Measurements from ENCODE around the gene NOP16. TPM values are rescaled to one million over a fixed set of nuclear protein-coding genes. Genes with fewer than 3 reads are reported as not detected.
A peak's percentile ranks its signal among the peaks of the same experiment; 100 is the strongest.

NOP16 gene
- 22.6 TPM for total RNA-seq
- long read RNA-seq, transcript NOP16-207 (5 exons, 1,258 nt) = major isoform, 8 of 9 reads
- long read RNA-seq, partial matches to known transcripts = 0 of 9 reads
- long read RNA-seq, other reads (novel, unspliced or antisense) = 0 of 9 reads

GRCh38 chr5:176388444-176389134 is at the start of gene NOP16, which contains the start of gene HIGD2A:
TSS of gene NOP16 (minus strand) at chr5:176388598. CDS start at chr5:176388539, 59 bp downstream.
TSS of gene HIGD2A (plus strand) at chr5:176388751. CDS start at chr5:176388820, 69 bp downstream.
- ATAC-seq (peak; percentile 97), DNase-seq (ENCODE audit: missing footprints) (peak; percentile 100)
- intact Hi-C loops (cut with DNase I) = loop anchor here (2.0 kb wide), 3 partner anchors 22 to 60 kb away; partner anchors contain the start of genes CLTB and FAF2

- DNase-seq (ENCODE audit: missing footprints) (no peak), ATAC-seq (no peak)
- intact Hi-C loops (cut with DNase I) = no loop called here
These were observed 48.3 kb upstream of the NOP16 start for GRCh38 chr5:176436656-176437055.

- DNase-seq (ENCODE audit: missing footprints) (no peak), ATAC-seq (no peak)
- intact Hi-C loops (cut with DNase I) = no loop called here
These were observed 44.3 kb upstream of the NOP16 start for GRCh38 chr5:176432707-176433106.

DNA sequence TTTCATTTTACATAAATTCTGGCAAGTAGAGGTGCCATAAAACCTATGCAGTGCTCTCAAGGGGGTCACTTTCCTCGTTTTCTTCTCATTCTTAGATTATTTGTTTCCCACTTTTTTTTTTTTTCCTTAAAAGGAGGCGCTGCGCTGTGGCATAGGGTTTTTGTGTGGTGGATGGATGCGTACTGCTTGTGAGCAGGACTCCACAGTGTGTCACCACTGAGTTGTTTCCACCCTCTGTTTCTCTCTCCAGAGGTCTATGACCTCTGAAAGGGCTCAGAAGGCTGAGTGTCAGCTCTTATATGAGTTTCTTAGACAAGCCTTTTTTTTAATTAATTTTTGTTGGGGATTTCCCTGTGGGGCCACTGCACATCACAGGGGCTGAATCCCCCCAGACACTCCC is 41.6 kb upstream of the NOP16 start:
- intact Hi-C loops (cut with DNase I) = no loop called here
- ATAC-seq = no peak

DNA sequence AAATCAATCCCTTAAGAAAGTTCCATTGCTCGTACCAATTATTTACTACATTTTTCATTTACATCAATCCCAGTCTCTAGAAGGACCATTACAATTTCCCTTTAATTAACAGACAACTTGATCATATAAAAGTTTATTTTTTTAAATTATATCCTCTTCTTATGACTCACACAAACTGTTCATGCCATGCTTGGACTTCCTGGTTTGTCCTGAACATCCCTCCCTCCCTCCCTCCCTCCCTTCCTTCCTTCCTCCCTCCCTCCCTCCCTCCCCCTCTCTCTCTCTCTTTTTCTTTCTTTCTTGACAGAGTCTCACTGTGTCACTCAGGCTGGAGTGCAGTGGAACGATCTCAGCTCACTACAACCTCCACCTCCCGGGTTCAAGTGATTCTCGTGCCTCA is 39.6 kb upstream of the NOP16 start:
- intact Hi-C loops (cut with DNase I) = no loop called here
- ATAC-seq = no peak
- no peak for DNase-seq (ENCODE audit: missing footprints)

More for the DNA sequence above, 41.6 kb upstream of the NOP16 start:
- DNase-seq (ENCODE audit: missing footprints) = no peak

DNA sequence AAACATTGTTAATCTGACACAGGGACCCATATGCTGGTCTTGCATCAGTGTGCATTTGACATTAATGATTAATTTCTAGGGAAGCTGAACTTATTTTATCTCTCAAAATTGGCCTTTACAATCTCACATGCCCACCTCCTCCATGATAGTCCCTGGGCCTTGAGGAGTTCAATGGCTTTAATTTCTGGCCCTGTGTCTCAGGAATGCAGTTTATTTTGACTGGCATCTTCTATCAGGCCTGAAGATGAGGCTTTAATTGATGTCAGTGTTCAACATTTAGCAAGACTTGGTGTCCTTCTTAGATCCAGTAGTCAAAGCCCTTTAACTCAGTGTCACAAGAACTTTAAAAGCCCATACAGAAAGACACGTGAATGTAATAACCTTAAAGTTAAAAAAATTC is 38.5 kb upstream of the NOP16 start:
- intact Hi-C loops (cut with DNase I) = no loop called here
- no peak for DNase-seq (ENCODE audit: missing footprints)
- no peak for ATAC-seq

DNA sequence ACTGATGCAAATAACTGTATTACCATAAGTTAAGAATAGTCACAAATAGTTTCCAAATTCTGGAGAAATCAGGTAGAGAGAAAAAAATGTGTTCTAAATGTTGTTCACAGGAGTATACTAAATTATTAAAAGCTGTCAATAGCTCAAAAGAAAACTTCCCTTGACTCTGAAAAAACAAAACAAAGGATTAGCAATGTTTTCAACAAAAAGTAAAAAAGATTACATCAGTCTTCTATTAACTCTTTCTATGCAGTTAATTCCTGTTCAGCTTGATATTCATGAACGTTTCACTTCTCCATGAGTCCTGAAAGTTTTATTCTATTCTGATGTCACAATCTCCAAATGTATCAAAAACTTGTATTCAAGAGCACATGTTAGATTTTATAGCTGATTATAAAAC is 37.4 kb upstream of the NOP16 start:
- ATAC-seq = no peak

GRCh38 chr5:176425138-176425537 is 36.7 kb upstream of the NOP16 start:
- ATAC-seq (no peak), DNase-seq (ENCODE audit: missing footprints) (no peak)
- intact Hi-C loops (cut with DNase I) = no loop called here

More for the DNA sequence above, 37.4 kb upstream of the NOP16 start:
- intact Hi-C loops (cut with DNase I) = no loop called here
- DNase-seq (ENCODE audit: missing footprints) = no peak

GRCh38 chr5:176424181-176424580 is 35.8 kb upstream of the NOP16 start:
- DNase-seq (ENCODE audit: missing footprints) = no peak
- intact Hi-C loops (cut with DNase I) = no loop called here
- no peak for ATAC-seq

DNA sequence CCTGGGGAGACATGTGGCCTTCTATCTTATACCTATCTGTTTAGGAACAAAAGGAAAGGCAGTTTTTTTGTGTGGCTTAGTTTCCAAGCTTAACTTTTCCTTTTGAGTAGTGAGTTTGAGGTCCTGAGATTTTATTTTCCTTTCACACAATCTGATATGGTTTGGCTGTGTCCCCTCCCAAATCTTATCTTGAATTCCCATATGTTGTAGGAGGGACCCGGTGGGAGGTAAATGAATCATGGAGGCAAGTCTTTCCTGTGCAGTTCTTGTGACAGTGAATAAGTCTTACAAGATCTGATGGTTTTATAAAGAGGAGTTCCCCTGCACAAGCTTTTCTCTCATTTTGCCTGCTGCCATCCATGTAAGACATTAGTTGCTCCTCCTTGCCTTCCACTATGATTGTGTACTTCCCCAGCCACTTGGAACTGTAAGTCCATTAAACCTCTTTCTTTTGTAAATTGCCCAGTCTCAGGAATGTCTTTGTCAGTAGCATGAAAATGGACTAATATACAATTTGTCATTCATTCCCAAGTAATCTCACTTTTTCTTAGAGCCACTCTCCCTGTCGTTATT is 32.7 kb upstream of the NOP16 start:
- ATAC-seq (no peak), DNase-seq (ENCODE audit: missing footprints) (no peak)
- intact Hi-C loops (cut with DNase I) = no loop called here

- intact Hi-C loops (cut with DNase I) = no loop called here
- DNase-seq (ENCODE audit: missing footprints) (no peak), ATAC-seq (no peak)
These were observed 31.7 kb upstream of the NOP16 start for GRCh38 chr5:176420086-176420485.

DNA sequence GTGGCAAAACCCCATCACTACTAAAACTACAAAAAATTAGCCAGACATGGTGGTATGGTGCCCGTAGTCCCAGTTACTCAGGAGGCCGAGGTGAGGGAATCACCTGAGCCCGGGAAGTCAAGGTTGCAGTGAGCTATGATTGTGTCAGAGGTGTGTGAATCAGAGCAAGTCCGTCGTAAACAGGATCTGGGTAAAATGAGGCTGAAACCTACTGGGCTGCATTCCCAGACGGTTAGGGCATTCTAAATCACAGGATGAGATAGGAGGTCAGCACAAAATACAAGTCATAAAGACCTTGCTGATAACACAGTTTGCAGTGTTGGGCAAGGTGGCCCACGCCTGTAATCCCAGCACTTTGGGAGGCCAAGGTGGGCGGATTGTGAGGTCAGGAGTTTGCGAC is 29.9 kb upstream of the NOP16 start:
- intact Hi-C loops (cut with DNase I) = no loop called here
- ATAC-seq (no peak), DNase-seq (ENCODE audit: missing footprints) (no peak)

DNA sequence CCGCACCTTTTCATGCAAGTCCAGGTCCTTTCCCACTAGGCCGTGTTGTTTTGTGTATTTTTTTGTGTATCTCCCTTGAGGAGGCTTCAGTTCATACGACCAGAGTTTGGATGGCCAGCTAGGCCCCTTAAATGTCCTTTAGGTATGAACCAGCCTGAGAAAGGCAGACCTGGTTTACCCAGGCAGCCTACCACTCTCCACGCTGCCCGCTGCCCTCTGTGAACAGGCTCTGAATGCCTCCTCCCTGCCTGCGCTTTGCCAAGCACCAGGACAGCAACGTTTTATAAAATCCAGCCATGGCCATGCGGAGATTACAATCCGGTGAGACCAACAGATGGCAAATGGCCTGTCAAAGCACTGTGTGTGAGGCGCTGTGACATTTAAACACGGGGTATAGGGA is 28.6 kb upstream of the NOP16 start:
- DNase-seq (ENCODE audit: missing footprints) (no peak), ATAC-seq (no peak)
- intact Hi-C loops (cut with DNase I) = loop anchor here (1.0 to 2.0 kb wide), 5 partner anchors 28 to 230 kb away; partner anchors contain the start of genes FAF2, HIGD2A, KIAA1191 and NOP16

GRCh38 chr5:176415952-176416924 is 27.8 kb upstream of the NOP16 start, which contains the start of gene CLTB:
TSS of gene CLTB (minus strand) at chr5:176416539. CDS start at chr5:176416363, 176 bp downstream.
- DNase-seq (ENCODE audit: missing footprints) (peak; percentile 96), ATAC-seq (peak; percentile 96)
- intact Hi-C loops (cut with DNase I) = loop anchor here (1.0 to 2.0 kb wide), 5 partner anchors 27 to 231 kb away; partner anchors contain the start of genes FAF2, HIGD2A, KIAA1191 and NOP16

GRCh38 chr5:176415240-176415951 is 27.0 kb upstream of the NOP16 start:
- intact Hi-C loops (cut with DNase I) = no loop called here
- no peak for ATAC-seq

GRCh38 chr5:176414704-176415103 is 26.3 kb upstream of the NOP16 start:
- ATAC-seq (no peak), DNase-seq (ENCODE audit: missing footprints) (no peak)
- intact Hi-C loops (cut with DNase I) = no loop called here

More at GRCh38 chr5:176415240-176415951, 27.0 kb upstream of the NOP16 start:
- no peak for DNase-seq (ENCODE audit: missing footprints)

GRCh38 chr5:176413709-176414191 is 25.4 kb upstream of the NOP16 start:
- DNase-seq (ENCODE audit: missing footprints) (no peak), ATAC-seq (no peak)
- intact Hi-C loops (cut with DNase I) = no loop called here

DNA sequence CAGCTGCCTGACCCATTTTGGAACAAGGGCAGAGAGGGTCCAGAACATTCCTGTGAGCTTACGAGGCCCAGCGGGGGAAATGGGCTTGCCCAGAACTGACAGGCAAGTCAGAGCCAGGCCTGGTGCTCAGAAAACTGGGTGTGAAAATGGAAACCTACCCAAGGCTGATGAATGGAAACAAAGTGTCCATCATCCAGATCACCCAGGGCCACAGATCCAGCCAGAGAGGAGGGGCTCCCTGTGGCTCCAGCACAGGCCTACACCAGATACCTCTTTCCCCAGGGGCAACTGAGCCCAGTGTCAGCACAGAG is 24.8 kb upstream of the NOP16 start:
- intact Hi-C loops (cut with DNase I) = no loop called here
- DNase-seq (ENCODE audit: missing footprints) (no peak), ATAC-seq (peak; percentile 8)

All from Right ventricle myocardium inferior (tissue), 1 donor.